SK-N-SH treated with all-trans-retinoic acid at 6 μM for 48 hours (cell line): ENCODE measurements around the gene OR2S2.

Source experiments
- ATAC-seq: fragments of 200-7000 bp; cut with Tn5 transposase; 3 replicates; pipeline ENCODE4 v1.9.1; 2020; ENCODE audit warnings: mild to moderate bottlenecking, moderate library complexity
- ARNTL ChIP-seq: fragments of 450-650 bp; formaldehyde crosslinking; IDR thresholded peaks from 2 replicates; pipeline ENCODE4 v1.5.0; 2020; ENCODE audit warnings: low read depth, mild to moderate bottlenecking, moderate library complexity, borderline replicate concordance
- BACH2 ChIP-seq: fragments of 250-450 bp; sonication (Bioruptor Pico); IDR thresholded peaks from 2 replicates; pipeline ENCODE4 v1.9.0; 2021; ENCODE audit warnings: mild to moderate bottlenecking, borderline replicate concordance
- CSRNP3 ChIP-seq: fragments of 250-450 bp; sonication (Bioruptor Pico); IDR thresholded peaks from 2 replicates; pipeline ENCODE4 v1.5.1; 2021; ENCODE audit warnings: mild to moderate bottlenecking, moderate library complexity
- ESRRG ChIP-seq: fragments of 250-450 bp; sonication (Bioruptor Pico); IDR thresholded peaks from 2 replicates; pipeline ENCODE4 v1.6.1; 2021; ENCODE audit warnings: mild to moderate bottlenecking
- GLIS3 ChIP-seq: fragments of 250-450 bp; sonication (Bioruptor Pico); IDR thresholded peaks from 2 replicates; pipeline ENCODE4 v1.5.0; 2020; ENCODE audit warnings: mild to moderate bottlenecking, moderate library complexity
- OSR1 ChIP-seq: fragments of 250-450 bp; sonication (Bioruptor Pico); IDR thresholded peaks from 2 replicates; pipeline ENCODE4 v1.8.0; 2022; ENCODE audit warnings: moderate library complexity, mild to moderate bottlenecking, inconsistent platforms
- PATZ1 ChIP-seq: fragments of 250-450 bp; sonication (Bioruptor Pico); IDR thresholded peaks from 2 replicates; pipeline ENCODE4 v1.8.0; 2020; ENCODE audit warnings: mild to moderate bottlenecking, moderate library complexity, borderline replicate concordance
- PPARA ChIP-seq: fragments of 250-450 bp; sonication (Bioruptor Pico); IDR thresholded peaks from 2 replicates; pipeline ENCODE4 v1.5.0; 2020; ENCODE audit warnings: mild to moderate bottlenecking, borderline replicate concordance
- RARB ChIP-seq: fragments of 250-450 bp; sonication (Bioruptor Pico); IDR thresholded peaks from 2 replicates; pipeline ENCODE4 v1.8.0; 2021; ENCODE audit warnings: mild to moderate bottlenecking, moderate library complexity
- SNAI2 ChIP-seq: fragments of 250-450 bp; sonication (Bioruptor Pico); IDR thresholded peaks from 2 replicates; pipeline ENCODE4 v1.5.0; 2020; ENCODE audit warnings: mild to moderate bottlenecking, moderate library complexity
- TOX ChIP-seq: fragments of 250-450 bp; sonication (Bioruptor Pico); IDR thresholded peaks from 2 replicates; pipeline ENCODE4 v1.8.0; 2021; ENCODE audit warnings: mild to moderate bottlenecking, moderate library complexity, borderline replicate concordance
- ZFP30 ChIP-seq: fragments of 450-650 bp; formaldehyde crosslinking; IDR thresholded peaks from 2 replicates; pipeline ENCODE4 v1.5.0; 2022; ENCODE audit warnings: mild to moderate bottlenecking, moderate library complexity
- ZNF70 ChIP-seq: fragments of 450-650 bp; formaldehyde crosslinking; IDR thresholded peaks from 2 replicates; pipeline ENCODE4 v1.5.0; 2020; ENCODE audit warnings: mild to moderate bottlenecking, moderate library complexity
- ZNF8 ChIP-seq: fragments of 450-650 bp; formaldehyde crosslinking; IDR thresholded peaks from 2 replicates; pipeline ENCODE4 v1.5.0; 2020; ENCODE audit warnings: mild to moderate bottlenecking, moderate library complexity
- TF ChIP-seq, protein P1 (sequence below): fragments of 250-450 bp; sonication (Bioruptor Pico); IDR thresholded peaks from 2 replicates; pipeline ENCODE4 v1.5.1; 2020; ENCODE audit warnings: low read depth, mild to moderate bottlenecking, moderate library complexity
- TF ChIP-seq, protein P2 (sequence below): fragments of 250-450 bp; sonication (Bioruptor Pico); IDR thresholded peaks from 2 replicates; pipeline ENCODE4 v1.5.0; 2020; ENCODE audit warnings: mild to moderate bottlenecking, moderate library complexity

The OR2S2 gene

DNA sequence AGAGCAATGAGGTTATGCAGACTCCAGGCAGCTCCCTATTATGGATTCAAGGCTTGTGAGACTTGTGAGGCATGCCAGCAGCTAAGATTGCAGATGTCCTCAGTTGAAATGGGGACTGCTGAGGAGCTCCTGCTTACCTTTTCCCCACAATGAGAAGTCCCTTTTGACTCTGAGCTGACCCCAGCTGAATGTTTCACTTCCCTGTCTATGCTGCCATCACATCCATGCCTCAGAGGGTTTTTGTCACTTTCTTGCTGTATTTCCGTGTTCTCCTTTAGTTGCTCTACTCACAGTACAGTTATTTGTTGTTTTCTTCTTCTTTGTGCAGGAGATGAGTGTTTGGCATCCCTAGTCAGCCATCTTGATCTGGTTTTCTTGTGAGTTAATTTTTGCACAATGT, 18.8 kb upstream of the OR2S2 start:
- no peak for TF ChIP-seq SNAI2
- TF ChIP-seq, protein P1, sequence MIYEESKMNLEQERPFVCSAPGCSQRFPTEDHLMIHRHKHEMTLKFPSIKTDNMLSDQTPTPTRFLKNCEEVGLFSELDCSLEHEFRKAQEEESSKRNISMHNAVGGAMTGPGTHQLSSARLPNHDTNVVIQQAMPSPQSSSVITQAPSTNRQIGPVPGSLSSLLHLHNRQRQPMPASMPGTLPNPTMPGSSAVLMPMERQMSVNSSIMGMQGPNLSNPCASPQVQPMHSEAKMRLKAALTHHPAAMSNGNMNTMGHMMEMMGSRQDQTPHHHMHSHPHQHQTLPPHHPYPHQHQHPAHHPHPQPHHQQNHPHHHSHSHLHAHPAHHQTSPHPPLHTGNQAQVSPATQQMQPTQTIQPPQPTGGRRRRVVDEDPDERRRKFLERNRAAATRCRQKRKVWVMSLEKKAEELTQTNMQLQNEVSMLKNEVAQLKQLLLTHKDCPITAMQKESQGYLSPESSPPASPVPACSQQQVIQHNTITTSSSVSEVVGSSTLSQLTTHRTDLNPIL, result no peak
- no peak for TF ChIP-seq TOX (CRISPR knock-in tag)
- no peak for ATAC-seq

GRCh38 chr9:35974800-35975199, 16.8 kb upstream of the OR2S2 start:
- ATAC-seq, result no peak
- TF ChIP-seq PPARA (CRISPR knock-in tag), result no peak
- no peak for TF ChIP-seq OSR1
- no peak for TF ChIP-seq ARNTL (CRISPR knock-in tag)
- TF ChIP-seq CSRNP3 (CRISPR knock-in tag), result no peak
- TF ChIP-seq, protein P1, result no peak
- no peak for TF ChIP-seq PATZ1 (CRISPR knock-in tag)
- TF ChIP-seq ZFP30 (CRISPR knock-in tag), result no peak
- no peak for TF ChIP-seq ZNF8 (CRISPR knock-in tag)
- no peak for TF ChIP-seq ZNF70 (CRISPR knock-in tag)
- TF ChIP-seq, protein P2, sequence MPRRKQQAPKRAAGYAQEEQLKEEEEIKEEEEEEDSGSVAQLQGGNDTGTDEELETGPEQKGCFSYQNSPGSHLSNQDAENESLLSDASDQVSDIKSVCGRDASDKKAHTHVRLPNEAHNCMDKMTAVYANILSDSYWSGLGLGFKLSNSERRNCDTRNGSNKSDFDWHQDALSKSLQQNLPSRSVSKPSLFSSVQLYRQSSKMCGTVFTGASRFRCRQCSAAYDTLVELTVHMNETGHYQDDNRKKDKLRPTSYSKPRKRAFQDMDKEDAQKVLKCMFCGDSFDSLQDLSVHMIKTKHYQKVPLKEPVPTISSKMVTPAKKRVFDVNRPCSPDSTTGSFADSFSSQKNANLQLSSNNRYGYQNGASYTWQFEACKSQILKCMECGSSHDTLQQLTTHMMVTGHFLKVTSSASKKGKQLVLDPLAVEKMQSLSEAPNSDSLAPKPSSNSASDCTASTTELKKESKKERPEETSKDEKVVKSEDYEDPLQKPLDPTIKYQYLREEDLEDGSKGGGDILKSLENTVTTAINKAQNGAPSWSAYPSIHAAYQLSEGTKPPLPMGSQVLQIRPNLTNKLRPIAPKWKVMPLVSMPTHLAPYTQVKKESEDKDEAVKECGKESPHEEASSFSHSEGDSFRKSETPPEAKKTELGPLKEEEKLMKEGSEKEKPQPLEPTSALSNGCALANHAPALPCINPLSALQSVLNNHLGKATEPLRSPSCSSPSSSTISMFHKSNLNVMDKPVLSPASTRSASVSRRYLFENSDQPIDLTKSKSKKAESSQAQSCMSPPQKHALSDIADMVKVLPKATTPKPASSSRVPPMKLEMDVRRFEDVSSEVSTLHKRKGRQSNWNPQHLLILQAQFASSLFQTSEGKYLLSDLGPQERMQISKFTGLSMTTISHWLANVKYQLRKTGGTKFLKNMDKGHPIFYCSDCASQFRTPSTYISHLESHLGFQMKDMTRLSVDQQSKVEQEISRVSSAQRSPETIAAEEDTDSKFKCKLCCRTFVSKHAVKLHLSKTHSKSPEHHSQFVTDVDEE (CRISPR knock-in tag), result no peak
- no peak for TF ChIP-seq BACH2 (CRISPR knock-in tag)
- TF ChIP-seq ESRRG (CRISPR knock-in tag), result no peak

GRCh38 chr9:35972093-35972492, 14.1 kb upstream of the OR2S2 start:
- no peak for TF ChIP-seq SNAI2
- no peak for TF ChIP-seq RARB
- TF ChIP-seq, protein P1, result no peak
- no peak for TF ChIP-seq ESRRG (CRISPR knock-in tag)
- no peak for TF ChIP-seq PATZ1 (CRISPR knock-in tag)
- no peak for TF ChIP-seq GLIS3 (CRISPR knock-in tag)
- no peak for TF ChIP-seq ZNF70 (CRISPR knock-in tag)
- no peak for TF ChIP-seq ZNF8 (CRISPR knock-in tag)
- TF ChIP-seq ZFP30 (CRISPR knock-in tag), result no peak
- TF ChIP-seq, all 23 proteins: peak for 0
- no peak for ATAC-seq
